Osteoblast (primary cell): ENCODE data around the gene PARP12. TPM values are rescaled to one million over a fixed set of nuclear protein-coding genes. Genes with fewer than 3 reads are reported as not detected.
"Not testable (repeated sequence)": the region's sequence is repeated elsewhere in the genome, so short reads cannot be mapped to it uniquely, and the experiment has no call there.

Source experiments
- DNase-seq: peaks from one replicate; pipeline ENCODE4 v3.0.0; 2011; ENCODE audit warnings: low spot score, mixed read lengths; ENCODE audit not compliant: insufficient read length; ENCODE audit errors: missing footprints
- H2AFZ ChIP-seq: 2 replicates; pipeline ENCODE4 v1.6.0; 2011; ENCODE audit warnings: mild to moderate bottlenecking, low read length
- H3K27ac ChIP-seq: 2 replicates; pipeline ENCODE4 v1.5.1; 2011; ENCODE audit warnings: mild to moderate bottlenecking, low read depth, low read length, moderate library complexity
- H3K27me3 ChIP-seq: 2 replicates; pipeline ENCODE4 v1.6.0; 2012; ENCODE audit warnings: mild to moderate bottlenecking, control low read depth, inconsistent platforms, low read length, moderate library complexity; ENCODE audit not compliant: insufficient read depth
- H3K36me3 ChIP-seq: 2 replicates; pipeline ENCODE4 v1.5.1; 2011; ENCODE audit warnings: mild to moderate bottlenecking, low read length, control low read depth, moderate library complexity; ENCODE audit not compliant: insufficient read depth
- H3K4me1 ChIP-seq: 2 replicates; pipeline ENCODE4 v1.5.1; 2011; ENCODE audit warnings: mild to moderate bottlenecking, low read length, control low read depth, moderate library complexity; ENCODE audit not compliant: insufficient read depth
- H3K4me2 ChIP-seq: 2 replicates; pipeline ENCODE4 v1.6.0; 2011; ENCODE audit warnings: mild to moderate bottlenecking, low read length; ENCODE audit not compliant: insufficient read depth
- H3K4me3 ChIP-seq: fragments of 200-600 bp; sonication (generic); 3 replicates; pipeline ENCODE4 v1.5.1; 2012; ENCODE audit warnings: mild to moderate bottlenecking, low read length, inconsistent platforms; ENCODE audit not compliant: insufficient read depth
- H3K79me2 ChIP-seq: 2 replicates; pipeline ENCODE4 v1.6.0; 2012; ENCODE audit warnings: mild to moderate bottlenecking, low read length, control low read depth, inconsistent platforms; ENCODE audit not compliant: insufficient read depth
- H3K9me3 ChIP-seq: 2 replicates; pipeline ENCODE4 v1.5.1; 2011; ENCODE audit warnings: low read depth, low read length, control low read depth
- H4K20me1 ChIP-seq: 2 replicates; pipeline ENCODE4 v1.6.0; 2012; ENCODE audit warnings: mild to moderate bottlenecking, low read length, control low read depth; ENCODE audit not compliant: insufficient read depth
- total RNA-seq: library from RNA; depleted of rRNA; stranded (reverse); fragments of >200 nt; gene quantifications from 2 replicates; pipeline ENCODE4 v1.2.3, GENCODE V29; 2012
- TF ChIP-seq, protein P1 (sequence below): IDR thresholded peaks from 2 replicates; pipeline ENCODE4 v1.5.1; 2011; ENCODE audit warnings: mild to moderate bottlenecking, low read depth, low read length, moderate library complexity; ENCODE audit errors: extremely low read depth

PARP12 gene, protein sequence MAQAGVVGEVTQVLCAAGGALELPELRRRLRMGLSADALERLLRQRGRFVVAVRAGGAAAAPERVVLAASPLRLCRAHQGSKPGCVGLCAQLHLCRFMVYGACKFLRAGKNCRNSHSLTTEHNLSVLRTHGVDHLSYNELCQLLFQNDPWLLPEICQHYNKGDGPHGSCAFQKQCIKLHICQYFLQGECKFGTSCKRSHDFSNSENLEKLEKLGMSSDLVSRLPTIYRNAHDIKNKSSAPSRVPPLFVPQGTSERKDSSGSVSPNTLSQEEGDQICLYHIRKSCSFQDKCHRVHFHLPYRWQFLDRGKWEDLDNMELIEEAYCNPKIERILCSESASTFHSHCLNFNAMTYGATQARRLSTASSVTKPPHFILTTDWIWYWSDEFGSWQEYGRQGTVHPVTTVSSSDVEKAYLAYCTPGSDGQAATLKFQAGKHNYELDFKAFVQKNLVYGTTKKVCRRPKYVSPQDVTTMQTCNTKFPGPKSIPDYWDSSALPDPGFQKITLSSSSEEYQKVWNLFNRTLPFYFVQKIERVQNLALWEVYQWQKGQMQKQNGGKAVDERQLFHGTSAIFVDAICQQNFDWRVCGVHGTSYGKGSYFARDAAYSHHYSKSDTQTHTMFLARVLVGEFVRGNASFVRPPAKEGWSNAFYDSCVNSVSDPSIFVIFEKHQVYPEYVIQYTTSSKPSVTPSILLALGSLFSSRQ
- total RNA-seq = 15.6 and 26.4 TPM in 2 replicates

DNA sequence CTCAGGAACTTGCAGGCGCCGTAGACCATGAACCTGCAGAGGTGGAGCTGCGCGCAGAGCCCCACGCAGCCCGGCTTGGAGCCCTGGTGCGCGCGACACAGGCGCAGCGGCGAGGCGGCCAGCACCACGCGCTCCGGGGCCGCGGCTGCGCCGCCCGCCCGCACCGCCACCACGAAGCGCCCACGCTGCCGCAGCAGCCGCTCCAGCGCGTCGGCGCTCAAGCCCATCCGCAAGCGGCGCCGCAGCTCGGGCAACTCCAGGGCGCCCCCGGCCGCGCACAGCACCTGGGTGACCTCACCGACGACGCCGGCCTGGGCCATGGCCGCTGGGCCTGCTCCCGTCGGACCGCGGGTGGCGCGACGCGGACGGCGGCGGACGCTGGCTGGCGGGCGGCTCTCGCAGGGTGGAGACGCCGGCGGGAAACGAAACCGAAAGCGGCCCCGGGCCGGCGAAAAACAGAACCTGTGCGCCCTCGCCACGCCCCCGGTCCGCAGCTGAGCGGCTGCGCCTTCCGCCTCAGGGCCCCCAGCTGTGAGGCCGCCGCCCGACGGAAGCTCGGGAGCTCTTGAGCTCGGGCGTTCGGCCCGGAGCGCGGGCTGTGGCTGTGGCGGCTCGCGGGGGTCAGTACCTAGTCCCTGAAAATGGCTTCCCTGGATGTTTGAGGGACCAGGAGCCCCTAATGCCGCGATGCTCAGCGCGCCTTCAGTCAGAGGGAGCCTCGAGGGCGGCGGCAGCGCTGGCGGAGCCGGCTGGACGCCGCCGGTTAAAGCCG, at the start of gene PARP12:
Gene PARP12 (minus strand): TSS at position 424 of the 772 bp plus-strand sequence. CDS start 104 bp downstream, at position 320.
- Histone ChIP-seq H3K79me2 (peaks cover 6% of the 10 kb centered on the region), H4K20me1 (no peaks in the 10 kb centered on the region), H2AFZ (peak within 1 kb of the TSS; percentile 92), H3K4me1 (peaks cover 33% of the 10 kb centered on the region), H3K27ac (peak within 1 kb of the TSS; percentile 78), H3K4me3 (peak within 1 kb of the TSS; percentile 85), H3K9me3 (no peaks in the 10 kb centered on the region), H3K27me3 (no peaks in the 10 kb centered on the region), H3K4me2 (peak within 1 kb of the TSS; percentile 81), H3K36me3 (no peaks in the 10 kb centered on the region)
- DNase-seq = peak; percentile 95
- TF ChIP-seq, protein P1, sequence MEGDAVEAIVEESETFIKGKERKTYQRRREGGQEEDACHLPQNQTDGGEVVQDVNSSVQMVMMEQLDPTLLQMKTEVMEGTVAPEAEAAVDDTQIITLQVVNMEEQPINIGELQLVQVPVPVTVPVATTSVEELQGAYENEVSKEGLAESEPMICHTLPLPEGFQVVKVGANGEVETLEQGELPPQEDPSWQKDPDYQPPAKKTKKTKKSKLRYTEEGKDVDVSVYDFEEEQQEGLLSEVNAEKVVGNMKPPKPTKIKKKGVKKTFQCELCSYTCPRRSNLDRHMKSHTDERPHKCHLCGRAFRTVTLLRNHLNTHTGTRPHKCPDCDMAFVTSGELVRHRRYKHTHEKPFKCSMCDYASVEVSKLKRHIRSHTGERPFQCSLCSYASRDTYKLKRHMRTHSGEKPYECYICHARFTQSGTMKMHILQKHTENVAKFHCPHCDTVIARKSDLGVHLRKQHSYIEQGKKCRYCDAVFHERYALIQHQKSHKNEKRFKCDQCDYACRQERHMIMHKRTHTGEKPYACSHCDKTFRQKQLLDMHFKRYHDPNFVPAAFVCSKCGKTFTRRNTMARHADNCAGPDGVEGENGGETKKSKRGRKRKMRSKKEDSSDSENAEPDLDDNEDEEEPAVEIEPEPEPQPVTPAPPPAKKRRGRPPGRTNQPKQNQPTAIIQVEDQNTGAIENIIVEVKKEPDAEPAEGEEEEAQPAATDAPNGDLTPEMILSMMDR = no peak

DNA sequence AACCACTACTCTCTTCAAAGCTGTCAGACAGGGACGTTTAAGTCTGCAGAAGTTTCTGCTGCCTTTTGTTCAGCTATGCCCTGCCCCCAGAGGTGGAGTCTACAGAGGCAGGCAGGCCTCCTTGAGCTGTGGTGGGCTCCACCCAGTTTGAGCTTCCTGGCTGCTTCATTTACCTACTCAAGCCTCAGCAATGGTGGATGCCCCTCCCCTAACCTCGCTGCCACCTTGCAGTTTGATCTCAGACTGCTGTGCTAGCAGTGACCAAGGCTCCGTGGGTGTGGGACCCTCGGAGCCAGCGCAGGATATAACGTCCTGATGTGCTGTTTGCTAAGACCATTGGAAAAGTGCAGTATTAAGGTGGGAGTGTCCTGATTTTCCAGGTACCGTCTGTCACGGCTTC, 46.0 kb upstream of the PARP12 start:
- not testable (repeated sequence) for H4K20me1 ChIP-seq, H3K79me2 ChIP-seq, H2AFZ ChIP-seq, H3K4me1 ChIP-seq, DNase-seq, H3K4me2 ChIP-seq, H3K9me3 ChIP-seq, H3K4me3 ChIP-seq, H3K27me3 ChIP-seq, H3K27ac ChIP-seq
- H3K36me3 ChIP-seq = peaks cover 10% of the 10 kb centered on the region

- H3K36me3 ChIP-seq = peaks cover 46% of the 10 kb centered on the region
- no peak for DNase-seq
- no peaks in the 10 kb centered on the region for H3K27me3 ChIP-seq
- TF ChIP-seq, protein P1 = no peak
- H3K79me2 ChIP-seq = no peaks in the 10 kb centered on the region
- no peak overlapping the region for H2AFZ ChIP-seq
- H4K20me1 ChIP-seq = no peaks in the 10 kb centered on the region
- no peak overlapping the region for H3K27ac ChIP-seq
- no peak overlapping the region for H3K4me3 ChIP-seq
- no peak overlapping the region for H3K4me2 ChIP-seq
- H3K4me1 ChIP-seq = no peaks in the 10 kb centered on the region
- no peaks in the 10 kb centered on the region for H3K9me3 ChIP-seq
These were observed 33.7 kb upstream of the PARP12 start for GRCh38 chr7:140096459-140096858.

GRCh38 chr7:140093375-140093774, 30.6 kb upstream of the PARP12 start:
- TF ChIP-seq, protein P1 = no peak
- Histone ChIP-seq H3K36me3 (peaks cover 47% of the 10 kb centered on the region), H3K4me3 (no peak overlapping the region), H3K79me2 (no peaks in the 10 kb centered on the region), H3K9me3 (no peaks in the 10 kb centered on the region), H3K27ac (no peak overlapping the region), H4K20me1 (no peaks in the 10 kb centered on the region), H3K27me3 (no peaks in the 10 kb centered on the region), H3K4me1 (no peaks in the 10 kb centered on the region), H2AFZ (no peak overlapping the region), H3K4me2 (no peak overlapping the region)
- no peak for DNase-seq
